WTC11 (cell line): ENCODE results near the gene BTF3.

Experiments
- ATF1 ChIP-seq: sonication (generic); formaldehyde crosslinking; IDR thresholded peaks from 2 replicates; pipeline ENCODE4 v1.8.1; 2023; ENCODE audit warnings: mild to moderate bottlenecking, moderate library complexity, missing genetic modification reagents
- ESRRA ChIP-seq: sonication (generic); formaldehyde crosslinking; IDR thresholded peaks from 2 replicates; pipeline ENCODE4 v1.8.1; 2022; ENCODE audit warnings: mild to moderate bottlenecking, missing genetic modification reagents, borderline replicate concordance
- JUN ChIP-seq: sonication (generic); formaldehyde crosslinking; IDR thresholded peaks from 2 replicates; pipeline ENCODE4 v1.8.0; 2023; ENCODE audit warnings: mild to moderate bottlenecking, missing genetic modification reagents
- RELA ChIP-seq: sonication (generic); formaldehyde crosslinking; IDR thresholded peaks from 2 replicates; pipeline ENCODE4 v1.8.1; 2022; ENCODE audit warnings: missing genetic modification reagents, mild to moderate bottlenecking, borderline replicate concordance
- ZNF219 ChIP-seq: sonication (generic); formaldehyde crosslinking; IDR thresholded peaks from 2 replicates; pipeline ENCODE4 v1.8.0; 2023; ENCODE audit warnings: missing genetic modification reagents, mild to moderate bottlenecking, borderline replicate concordance
- TF ChIP-seq, protein P1 (sequence below): fragments of 200-600 bp; IDR thresholded peaks from 2 replicates; pipeline ENCODE4 v1.8.0; 2022; ENCODE audit warnings: antibody characterized with exemption
- TF ChIP-seq, protein P2 (sequence below): sonication (generic); formaldehyde crosslinking; IDR thresholded peaks from 2 replicates; pipeline ENCODE4 v1.8.1; 2022; ENCODE audit warnings: low read depth, missing genetic modification reagents, borderline replicate concordance
- TF ChIP-seq, protein P3 (sequence below): sonication (generic); formaldehyde crosslinking; conservative IDR thresholded peaks from 2 replicates; pipeline ENCODE4 v1.8.1; 2022; ENCODE audit warnings: mild to moderate bottlenecking, missing genetic modification reagents
- TF ChIP-seq, protein P4 (sequence below): sonication (generic); formaldehyde crosslinking; IDR thresholded peaks from 2 replicates; pipeline ENCODE4 v1.8.0; 2022; ENCODE audit warnings: mild to moderate bottlenecking, missing genetic modification reagents

DNA sequence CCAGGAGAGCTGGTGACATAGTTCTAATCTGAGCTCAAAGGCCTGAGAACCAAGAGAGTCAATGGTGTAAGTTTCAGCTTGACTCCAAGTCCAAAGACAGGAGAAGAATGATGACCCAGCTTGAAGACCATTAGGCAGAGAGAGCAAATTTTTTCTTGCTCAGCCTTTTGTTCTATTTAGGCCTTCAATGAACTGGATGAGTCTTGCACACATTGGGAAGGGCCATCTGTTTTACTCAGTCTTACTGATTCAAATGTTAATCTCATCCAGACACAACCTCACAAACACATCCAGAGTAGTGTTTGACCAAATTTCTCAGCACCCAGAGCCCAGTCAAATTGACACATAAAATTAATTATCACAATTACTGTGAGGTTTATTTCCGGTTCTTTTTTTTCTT is 7.1 kb upstream of the BTF3 start:
- TF ChIP-seq, protein P1, sequence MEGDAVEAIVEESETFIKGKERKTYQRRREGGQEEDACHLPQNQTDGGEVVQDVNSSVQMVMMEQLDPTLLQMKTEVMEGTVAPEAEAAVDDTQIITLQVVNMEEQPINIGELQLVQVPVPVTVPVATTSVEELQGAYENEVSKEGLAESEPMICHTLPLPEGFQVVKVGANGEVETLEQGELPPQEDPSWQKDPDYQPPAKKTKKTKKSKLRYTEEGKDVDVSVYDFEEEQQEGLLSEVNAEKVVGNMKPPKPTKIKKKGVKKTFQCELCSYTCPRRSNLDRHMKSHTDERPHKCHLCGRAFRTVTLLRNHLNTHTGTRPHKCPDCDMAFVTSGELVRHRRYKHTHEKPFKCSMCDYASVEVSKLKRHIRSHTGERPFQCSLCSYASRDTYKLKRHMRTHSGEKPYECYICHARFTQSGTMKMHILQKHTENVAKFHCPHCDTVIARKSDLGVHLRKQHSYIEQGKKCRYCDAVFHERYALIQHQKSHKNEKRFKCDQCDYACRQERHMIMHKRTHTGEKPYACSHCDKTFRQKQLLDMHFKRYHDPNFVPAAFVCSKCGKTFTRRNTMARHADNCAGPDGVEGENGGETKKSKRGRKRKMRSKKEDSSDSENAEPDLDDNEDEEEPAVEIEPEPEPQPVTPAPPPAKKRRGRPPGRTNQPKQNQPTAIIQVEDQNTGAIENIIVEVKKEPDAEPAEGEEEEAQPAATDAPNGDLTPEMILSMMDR: no peak
- TF ChIP-seq, protein P2, sequence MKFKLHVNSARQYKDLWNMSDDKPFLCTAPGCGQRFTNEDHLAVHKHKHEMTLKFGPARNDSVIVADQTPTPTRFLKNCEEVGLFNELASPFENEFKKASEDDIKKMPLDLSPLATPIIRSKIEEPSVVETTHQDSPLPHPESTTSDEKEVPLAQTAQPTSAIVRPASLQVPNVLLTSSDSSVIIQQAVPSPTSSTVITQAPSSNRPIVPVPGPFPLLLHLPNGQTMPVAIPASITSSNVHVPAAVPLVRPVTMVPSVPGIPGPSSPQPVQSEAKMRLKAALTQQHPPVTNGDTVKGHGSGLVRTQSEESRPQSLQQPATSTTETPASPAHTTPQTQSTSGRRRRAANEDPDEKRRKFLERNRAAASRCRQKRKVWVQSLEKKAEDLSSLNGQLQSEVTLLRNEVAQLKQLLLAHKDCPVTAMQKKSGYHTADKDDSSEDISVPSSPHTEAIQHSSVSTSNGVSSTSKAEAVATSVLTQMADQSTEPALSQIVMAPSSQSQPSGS (CRISPR knock-in tag): no peak
- TF ChIP-seq RELA (CRISPR knock-in tag) (no peak), JUN (CRISPR knock-in tag) (no peak), ATF1 (CRISPR knock-in tag) (no peak), ESRRA (no peak), ZNF219 (CRISPR knock-in tag) (no peak)
- TF ChIP-seq, protein P3, sequence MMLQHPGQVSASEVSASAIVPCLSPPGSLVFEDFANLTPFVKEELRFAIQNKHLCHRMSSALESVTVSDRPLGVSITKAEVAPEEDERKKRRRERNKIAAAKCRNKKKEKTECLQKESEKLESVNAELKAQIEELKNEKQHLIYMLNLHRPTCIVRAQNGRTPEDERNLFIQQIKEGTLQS (CRISPR knock-in tag): no peak
- TF ChIP-seq, protein P4, sequence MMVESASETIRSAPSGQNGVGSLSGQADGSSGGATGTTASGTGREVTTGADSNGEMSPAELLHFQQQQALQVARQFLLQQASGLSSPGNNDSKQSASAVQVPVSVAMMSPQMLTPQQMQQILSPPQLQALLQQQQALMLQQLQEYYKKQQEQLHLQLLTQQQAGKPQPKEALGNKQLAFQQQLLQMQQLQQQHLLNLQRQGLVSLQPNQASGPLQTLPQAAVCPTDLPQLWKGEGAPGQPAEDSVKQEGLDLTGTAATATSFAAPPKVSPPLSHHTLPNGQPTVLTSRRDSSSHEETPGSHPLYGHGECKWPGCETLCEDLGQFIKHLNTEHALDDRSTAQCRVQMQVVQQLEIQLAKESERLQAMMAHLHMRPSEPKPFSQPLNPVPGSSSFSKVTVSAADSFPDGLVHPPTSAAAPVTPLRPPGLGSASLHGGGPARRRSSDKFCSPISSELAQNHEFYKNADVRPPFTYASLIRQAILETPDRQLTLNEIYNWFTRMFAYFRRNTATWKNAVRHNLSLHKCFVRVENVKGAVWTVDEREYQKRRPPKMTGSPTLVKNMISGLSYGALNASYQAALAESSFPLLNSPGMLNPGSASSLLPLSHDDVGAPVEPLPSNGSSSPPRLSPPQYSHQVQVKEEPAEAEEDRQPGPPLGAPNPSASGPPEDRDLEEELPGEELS (CRISPR knock-in tag): no peak
